Posterior cingulate gyrus (tissue), 11 donors: Measurements from ENCODE around the gene ISL2.

Experiments used
- DNase-seq, 10 donors: peaks; one replicate each; pipeline versions ENCODE4 v3.0.0 to v3.0.0-alpha.2; 2020 to 2021; ENCODE audit warnings: mixed read lengths in 3 of 10
- intact Hi-C: fragments of 100-400 bp; cut with DNase I; formaldehyde crosslinking; loops from one replicate; pipeline ENCODE4 v1.15.1; 2023

Gene ISL2

DNA sequence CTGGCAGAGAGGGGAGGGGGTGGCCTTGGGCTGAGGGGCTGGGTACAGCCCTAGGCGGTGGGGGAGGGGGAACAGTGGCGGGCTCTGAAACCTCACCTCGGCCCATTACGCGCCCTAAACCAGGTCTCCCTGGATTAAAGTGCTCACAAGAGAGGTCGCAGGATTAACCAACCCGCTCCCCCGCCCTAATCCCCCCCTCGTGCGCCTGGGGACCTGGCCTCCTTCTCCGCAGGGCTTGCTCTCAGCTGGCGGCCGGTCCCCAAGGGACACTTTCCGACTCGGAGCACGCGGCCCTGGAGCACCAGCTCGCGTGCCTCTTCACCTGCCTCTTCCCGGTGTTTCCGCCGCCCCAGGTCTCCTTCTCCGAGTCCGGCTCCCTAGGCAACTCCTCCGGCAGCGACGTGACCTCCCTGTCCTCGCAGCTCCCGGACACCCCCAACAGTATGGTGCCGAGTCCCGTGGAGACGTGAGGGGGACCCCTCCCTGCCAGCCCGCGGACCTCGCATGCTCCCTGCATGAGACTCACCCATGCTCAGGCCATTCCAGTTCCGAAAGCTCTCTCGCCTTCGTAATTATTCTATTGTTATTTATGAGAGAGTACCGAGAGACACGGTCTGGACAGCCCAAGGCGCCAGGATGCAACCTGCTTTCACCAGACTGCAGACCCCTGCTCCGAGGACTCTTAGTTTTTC lies 4.9 kb downstream of the ISL2 start:
- intact Hi-C loops: no loop called here
- no peak for DNase-seq

DNA sequence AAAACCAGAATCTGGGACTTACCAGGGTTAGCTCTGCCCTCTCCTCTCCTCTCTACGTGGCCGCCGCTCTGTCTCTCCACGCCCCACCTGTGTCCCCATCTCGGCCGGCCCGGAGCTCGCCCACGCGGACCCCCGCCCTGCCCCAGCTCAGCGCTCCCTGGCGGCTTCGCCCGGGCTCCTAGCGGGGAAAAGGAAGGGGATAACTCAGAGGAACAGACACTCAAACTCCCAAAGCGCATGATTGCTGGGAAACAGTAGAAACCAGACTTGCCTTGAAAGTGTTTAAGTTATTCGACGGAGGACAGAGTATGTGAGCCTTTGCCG lies 5.4 kb downstream of the ISL2 start:
- no peak for DNase-seq
- intact Hi-C loops: no loop called here

- intact Hi-C loops: no loop called here
- no peak for DNase-seq
Measured at GRCh38 chr15:76342382-76343201, 6.0 kb downstream of the ISL2 start.

DNA sequence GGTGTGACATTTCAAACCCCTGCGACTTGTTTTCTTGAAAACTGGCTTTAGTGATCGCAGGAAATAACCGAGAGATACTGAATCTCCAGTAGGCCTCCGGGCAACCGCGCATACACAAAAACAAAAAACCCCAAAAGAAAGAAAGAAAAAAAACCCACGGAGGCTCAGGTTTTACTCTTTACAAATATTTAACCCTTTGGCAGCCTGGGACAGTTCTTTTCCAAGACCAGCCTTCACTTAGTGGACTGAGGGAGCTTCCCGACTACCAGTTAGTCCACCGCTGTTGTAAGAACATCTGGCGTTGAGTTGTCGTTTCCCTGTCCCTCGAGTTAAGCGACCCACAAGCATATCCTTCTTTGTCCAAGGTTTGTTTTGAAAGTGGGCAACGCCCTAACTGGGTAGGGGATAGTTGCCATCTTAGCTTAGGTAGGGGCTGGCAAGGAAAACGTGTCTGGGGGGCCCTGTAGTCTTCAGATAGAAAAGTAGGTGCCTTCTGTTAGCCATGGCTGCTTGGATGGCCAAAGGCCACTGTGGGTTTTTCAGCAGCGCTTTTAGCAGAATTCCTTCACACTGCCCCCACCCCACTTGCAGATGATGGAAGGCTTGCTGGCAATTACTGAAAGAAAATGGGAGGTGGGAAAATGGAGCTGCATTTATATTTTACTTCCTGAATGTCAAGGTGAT lies 6.9 kb downstream of the ISL2 start:
- intact Hi-C loops: no loop called here
- DNase-seq: no peak

DNA sequence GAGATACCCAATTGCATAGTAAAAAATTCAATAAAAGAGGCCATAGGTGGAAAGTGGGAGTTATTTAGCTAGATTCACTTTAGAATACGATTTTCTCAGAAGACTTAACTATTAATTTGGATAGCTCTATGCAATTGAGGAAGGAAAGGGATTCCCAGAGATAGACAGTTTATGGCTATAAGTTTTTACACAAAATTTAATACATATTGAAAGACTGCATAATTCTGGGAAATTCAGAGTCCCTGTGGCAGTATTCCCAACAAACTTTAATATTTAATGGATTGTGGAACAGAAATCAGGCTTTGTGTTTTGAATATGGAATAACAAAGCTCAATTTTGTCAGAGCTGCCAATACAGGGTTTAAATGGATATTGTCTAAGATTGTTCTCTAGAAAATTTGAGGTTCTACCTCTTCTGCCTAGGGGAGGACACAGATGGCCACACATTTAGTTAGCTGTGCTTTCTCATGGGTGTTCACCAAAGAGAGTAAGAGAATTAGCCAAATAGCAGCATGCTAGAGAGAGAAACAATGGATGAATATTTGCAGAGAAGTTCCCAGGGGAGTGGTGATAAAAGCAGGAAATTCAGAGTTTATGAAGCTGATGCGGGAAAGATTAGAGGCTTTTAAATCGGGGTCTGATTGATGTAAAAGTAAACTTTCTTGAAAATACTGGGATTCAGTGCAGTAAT lies 8.5 kb downstream of the ISL2 start:
- no peak for DNase-seq
- intact Hi-C loops: no loop called here

- DNase-seq: no peak
Measured at GRCh38 chr15:76345583-76345879, 9.0 kb downstream of the ISL2 start.

DNA sequence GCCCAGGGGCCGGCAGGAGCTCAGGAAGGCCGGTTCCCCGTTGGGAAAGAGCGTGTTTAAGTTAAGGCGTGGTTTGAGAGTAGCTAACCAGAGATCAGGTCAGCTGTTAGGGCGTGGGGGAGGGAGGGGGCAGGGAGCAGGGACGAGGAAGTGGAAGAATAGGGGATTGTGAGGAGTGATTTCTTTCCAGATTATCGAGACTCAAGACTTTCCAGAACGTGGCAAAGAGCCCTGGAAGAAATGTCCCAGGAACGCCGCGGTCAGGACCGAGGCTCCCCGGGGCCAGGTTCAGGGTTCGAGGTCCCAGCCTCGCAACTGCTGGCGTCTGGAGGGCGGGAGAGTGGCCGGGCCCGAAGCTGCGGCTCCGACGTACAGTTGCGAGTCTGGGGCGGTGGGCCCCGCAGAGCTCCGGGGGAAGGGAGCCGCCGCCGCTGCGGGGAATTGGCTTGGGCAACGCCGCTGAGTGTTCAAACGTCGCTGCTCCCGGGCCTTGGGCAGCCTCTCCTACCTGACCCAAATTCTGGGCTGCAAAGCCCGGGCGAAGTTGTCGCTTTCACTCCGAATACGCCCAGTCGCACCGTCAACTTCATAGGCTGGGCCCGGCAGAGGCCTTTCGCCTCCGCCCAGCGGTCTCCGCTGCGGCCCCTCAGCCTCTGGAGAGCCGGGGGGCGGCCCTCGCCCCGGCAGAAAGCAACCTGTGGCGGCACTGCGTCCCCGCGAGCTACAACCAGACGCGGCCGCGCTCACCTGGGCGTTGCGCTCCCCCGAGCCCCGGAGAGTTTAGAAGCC lies 9.5 kb downstream of the ISL2 start:
- no peak for DNase-seq
- intact Hi-C loops: no loop called here

More at GRCh38 chr15:76345583-76345879, 9.0 kb downstream of the ISL2 start:
- intact Hi-C loops: no loop called here

GRCh38 chr15:76346669-76347481 lies 10.3 kb downstream of the ISL2 start:
- DNase-seq: no peak
- intact Hi-C loops: no loop called here

GRCh38 chr15:76347482-76348055 lies 11.0 kb downstream of the ISL2 start:
- DNase-seq: no peak
- intact Hi-C loops: no loop called here

GRCh38 chr15:76349301-76350070 lies 12.9 kb downstream of the ISL2 start:
- intact Hi-C loops: no loop called here
- no peak for DNase-seq

DNA sequence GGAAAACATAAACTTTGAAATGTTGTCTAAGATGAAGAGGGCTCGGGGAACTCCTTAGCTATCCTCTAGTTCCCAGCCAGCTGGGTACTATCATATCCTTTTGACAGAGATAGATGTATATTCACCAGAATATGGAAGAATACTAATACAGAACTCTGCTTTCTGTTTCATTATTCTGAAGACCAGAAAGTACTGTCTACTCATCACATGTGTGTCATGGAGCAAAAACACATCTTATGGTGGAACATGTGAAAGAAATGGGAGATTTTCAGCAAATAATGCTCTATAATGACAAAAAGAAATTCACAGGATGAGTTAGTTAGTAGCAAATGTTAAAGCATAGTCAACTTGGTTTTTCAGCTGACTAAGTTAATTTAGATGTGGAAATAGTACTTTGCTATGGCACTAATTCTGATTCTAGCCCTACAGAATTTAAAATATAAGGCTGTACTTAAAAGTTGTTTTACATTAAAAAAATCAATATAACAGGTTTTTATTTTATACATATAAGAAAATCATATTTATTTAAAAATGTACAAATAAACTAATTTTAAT lies 16.5 kb downstream of the ISL2 start:
- intact Hi-C loops: no loop called here
- DNase-seq: no peak

DNA sequence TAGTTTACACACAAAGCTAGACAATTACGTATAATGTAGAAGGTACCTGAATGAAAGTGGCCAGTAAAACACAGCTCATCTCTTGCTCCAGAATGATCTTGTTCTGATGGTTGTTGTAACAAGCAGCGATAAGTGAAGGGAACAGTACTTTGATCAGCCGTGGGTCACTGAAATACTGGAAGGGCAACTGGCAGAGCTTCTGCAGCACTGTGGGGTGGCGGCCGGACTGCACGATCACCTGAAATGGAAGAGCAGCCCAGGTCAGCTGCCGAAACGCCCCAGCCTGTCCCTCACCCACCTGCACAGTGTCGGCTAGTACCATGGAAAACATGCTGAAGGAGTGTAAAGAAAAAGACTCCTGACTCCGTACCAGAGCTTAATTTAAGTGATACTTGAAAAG lies 17.3 kb downstream of the ISL2 start:
- DNase-seq: no peak
- intact Hi-C loops: no loop called here

- DNase-seq: no peak
- intact Hi-C loops: no loop called here
Measured at GRCh38 chr15:76354823-76355440, 18.4 kb downstream of the ISL2 start.

- DNase-seq: no peak
- intact Hi-C loops: no loop called here
Measured at GRCh38 chr15:76358453-76358852, 21.9 kb downstream of the ISL2 start.

GRCh38 chr15:76359152-76359551 lies 22.6 kb downstream of the ISL2 start:
- no peak for DNase-seq
- intact Hi-C loops: no loop called here

DNA sequence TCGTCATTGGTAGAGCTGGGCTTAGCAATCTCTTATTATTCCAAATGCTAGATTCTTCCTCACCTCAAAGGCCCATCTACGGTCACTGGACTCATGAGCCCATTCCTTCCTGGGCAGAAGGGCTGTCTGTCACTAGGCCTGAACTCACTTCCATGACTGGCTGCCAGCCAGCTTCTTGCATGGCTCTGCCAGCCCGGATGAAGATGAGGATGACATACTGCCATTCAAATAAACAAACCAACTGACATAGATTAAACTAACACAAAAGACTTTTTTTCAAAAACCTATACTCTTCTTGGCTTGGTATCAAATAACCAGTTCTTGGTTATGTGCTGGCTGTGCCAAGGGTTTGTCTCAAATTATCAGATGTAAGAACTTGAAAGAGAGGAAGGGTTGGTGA lies 23.8 kb downstream of the ISL2 start:
- no peak for DNase-seq
- intact Hi-C loops: no loop called here

DNA sequence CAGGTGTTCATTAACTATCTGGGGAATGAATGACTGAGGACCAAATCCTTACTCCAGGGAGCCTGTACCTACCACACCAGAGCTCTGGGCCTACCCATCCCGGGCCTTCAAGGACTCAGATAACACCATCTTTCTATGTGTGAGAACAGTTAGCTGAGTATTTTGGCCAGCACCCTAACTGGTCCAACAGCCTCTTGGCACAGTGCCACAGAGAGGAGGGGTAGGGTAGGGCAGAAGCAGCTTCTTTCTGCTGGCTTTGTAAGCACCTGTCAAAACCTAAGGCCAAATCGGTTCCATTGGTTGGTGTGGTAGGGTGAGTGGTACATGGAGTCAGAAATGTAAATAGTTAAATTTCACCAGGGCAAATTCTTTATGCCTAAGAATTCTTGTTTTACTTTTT lies 26.7 kb downstream of the ISL2 start:
- no peak for DNase-seq
- intact Hi-C loops: no loop called here

DNA sequence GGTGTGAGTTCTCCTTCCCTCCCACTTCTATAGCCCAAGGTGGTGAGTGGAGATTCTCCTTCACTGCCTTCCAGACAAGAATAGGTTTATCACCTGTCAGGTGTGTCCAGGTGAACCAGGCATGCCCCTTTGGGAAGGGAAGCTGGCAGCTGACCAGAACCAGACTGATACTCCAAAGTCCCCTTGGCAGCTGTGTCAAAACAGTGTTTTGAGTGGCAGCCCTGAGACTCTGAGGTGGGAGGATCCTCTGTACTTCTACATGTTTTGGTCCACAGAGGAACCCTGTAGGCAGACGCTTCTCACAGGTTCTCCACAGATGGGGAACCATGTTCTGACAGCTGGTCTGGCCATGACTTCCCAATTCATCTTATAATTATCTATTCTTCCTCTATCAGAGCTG lies 30.1 kb downstream of the ISL2 start:
- intact Hi-C loops: no loop called here
- no peak for DNase-seq
